OCI-LY7 (cell line): ENCODE measurements around the gene SIL1.

ENCODE experiments used
- EZH2phosphoT487 ChIP-seq: fragments of 200-600 bp; sonication (generic); IDR thresholded peaks from 2 replicates; pipeline ENCODE4 v1.6.1; 2018; ENCODE audit warnings: low read depth, borderline replicate concordance, mild to moderate bottlenecking, mixed run types, antibody characterized with exemption, low read length, moderate library complexity, mixed read lengths
- TF ChIP-seq, protein P1 (sequence below): fragments of 200-600 bp; sonication (generic); conservative IDR thresholded peaks from 2 replicates; pipeline ENCODE4 v1.5.1; 2014; ENCODE audit warnings: mild to moderate bottlenecking, antibody characterized with exemption, low read length, moderate library complexity, mixed read lengths

- TF ChIP-seq, protein P1, sequence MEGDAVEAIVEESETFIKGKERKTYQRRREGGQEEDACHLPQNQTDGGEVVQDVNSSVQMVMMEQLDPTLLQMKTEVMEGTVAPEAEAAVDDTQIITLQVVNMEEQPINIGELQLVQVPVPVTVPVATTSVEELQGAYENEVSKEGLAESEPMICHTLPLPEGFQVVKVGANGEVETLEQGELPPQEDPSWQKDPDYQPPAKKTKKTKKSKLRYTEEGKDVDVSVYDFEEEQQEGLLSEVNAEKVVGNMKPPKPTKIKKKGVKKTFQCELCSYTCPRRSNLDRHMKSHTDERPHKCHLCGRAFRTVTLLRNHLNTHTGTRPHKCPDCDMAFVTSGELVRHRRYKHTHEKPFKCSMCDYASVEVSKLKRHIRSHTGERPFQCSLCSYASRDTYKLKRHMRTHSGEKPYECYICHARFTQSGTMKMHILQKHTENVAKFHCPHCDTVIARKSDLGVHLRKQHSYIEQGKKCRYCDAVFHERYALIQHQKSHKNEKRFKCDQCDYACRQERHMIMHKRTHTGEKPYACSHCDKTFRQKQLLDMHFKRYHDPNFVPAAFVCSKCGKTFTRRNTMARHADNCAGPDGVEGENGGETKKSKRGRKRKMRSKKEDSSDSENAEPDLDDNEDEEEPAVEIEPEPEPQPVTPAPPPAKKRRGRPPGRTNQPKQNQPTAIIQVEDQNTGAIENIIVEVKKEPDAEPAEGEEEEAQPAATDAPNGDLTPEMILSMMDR = no peak
- TF ChIP-seq EZH2phosphoT487 = no peak
Measured at GRCh38 chr5:139051392-139051791, 146.8 kb downstream of the SIL1 start.
